ENCODE measurements around the gene MR1.
"Not testable (repeated sequence)": the region's sequence is repeated elsewhere in the genome, so short reads cannot be mapped to it uniquely, and the experiment has no call there.

Gene MR1

DNA sequence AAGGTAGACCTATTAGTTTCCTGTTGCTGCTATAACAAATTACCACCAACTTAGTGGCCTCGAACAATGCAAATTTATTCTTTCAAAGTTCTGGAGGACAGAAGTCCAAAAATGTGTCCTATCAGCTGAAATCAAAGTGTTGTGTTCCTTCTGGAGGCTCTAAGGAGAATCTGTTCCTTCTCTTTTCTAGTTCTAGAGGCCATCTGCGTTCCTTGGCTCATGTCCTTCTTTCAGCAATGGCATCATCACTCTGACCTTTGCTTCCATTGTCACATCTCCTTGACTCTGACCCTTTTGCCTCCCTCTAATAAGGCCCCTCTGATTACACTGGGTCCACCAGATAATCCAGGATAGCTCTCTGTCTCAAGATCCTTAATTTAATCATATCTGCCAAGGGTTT, 1.2 kb upstream of the MR1 start:
- DNase-seq: peak; percentile 79

- DNase-seq: peak; percentile 95
Measured at GRCh38 chr1:181033128-181033798, 520 bp upstream of the MR1 start.

- not testable (repeated sequence) for DNase-seq
Measured at GRCh38 chr1:181035210-181035609, 1.4 kb downstream of the MR1 start.

GRCh38 chr1:181036107-181036836, 2.5 kb downstream of the MR1 start:
- DNase-seq: peak; percentile 91

- peak; percentile 67 for DNase-seq
Measured at GRCh38 chr1:181037386-181037785, 3.6 kb downstream of the MR1 start.

DNA sequence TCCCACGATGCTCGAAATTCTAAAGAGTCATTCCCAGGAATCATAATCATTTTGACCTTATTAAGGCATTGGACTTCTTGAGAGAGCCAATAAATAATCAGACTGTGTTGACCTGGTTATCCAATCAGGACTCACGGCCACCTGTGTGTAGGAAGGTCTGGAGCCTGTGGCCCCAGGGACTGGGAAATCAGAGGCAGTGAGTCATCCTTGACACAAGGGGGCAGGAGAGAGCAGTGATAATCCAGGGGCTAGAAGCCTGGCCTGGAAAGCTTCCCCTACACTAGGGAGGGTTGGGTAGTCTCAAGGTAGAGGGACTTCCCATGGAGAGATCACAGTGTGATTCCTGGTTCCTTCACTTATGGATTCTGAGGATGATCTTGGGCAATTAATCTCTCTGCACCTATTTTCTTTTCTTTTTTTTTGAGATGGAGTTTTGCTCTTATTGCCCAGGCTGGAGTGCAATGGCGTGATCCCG, 4.7 kb downstream of the MR1 start:
- peak; percentile 83 for DNase-seq

DNA sequence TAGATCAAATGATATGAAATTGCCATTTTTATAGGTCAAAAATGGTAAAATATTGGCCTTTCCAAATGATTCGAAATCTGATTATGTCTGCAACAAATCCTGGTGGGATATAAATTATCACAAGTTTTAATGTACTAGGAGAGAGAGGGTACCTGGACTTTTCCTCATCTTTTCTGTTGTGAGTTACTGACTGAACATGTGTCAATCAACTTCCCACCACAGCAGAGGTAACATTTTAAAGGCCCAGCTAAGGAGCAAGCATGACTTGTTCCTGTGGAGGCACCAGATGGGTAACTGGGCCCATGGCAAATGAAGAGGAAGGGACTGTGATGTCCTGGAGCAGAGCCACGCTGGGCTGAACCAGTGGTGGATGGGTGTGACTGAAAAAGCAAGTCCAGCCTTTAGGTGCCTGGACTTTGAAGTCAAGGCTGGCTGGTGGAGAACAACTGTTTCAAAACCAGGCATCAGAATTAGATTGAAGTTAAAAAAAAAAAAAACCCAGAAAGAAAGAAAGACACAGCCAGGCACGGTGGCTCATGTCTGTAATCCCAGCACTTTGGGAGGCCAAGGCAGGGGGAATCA, 6.6 kb downstream of the MR1 start:
- no peak for DNase-seq

DNA sequence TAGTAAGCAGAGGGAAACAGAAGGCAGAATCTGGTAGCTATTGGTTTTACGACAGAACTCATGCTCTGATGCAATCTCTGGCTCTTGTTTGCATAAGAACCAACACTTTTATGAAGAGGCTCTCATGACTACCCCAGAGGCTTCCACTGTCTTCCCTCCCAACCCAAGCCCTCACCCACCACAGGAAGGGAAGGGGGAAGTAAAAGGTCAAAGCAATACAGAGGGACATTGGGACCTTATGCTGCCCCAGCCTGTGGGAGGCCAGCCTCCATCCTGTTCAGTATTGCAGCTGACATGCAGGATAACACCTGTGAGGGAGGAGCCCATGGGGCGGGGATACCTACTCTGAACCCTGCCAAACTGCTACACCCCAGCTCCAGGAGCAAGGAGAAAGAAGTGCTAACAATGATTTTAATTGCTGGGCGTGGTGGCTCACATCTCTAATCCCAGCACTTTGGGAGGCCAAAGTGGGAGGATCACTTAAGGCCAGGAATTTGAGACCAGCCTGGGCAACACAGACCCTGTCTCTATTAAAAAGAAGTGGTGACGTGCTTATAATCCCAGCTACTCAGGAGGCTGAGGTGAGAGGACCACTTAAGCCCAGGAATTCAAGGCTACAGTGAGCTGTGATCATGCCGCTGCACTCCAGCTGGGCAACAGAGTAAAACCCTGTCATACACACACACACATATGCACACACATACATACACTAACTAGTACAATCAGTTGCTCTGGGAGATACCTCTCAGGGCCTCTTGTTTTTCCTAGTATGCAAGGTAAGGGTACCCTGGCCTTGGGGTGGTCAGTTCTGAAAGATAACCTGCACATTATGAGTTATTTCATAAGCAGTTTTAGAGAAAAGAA, 9.5 kb downstream of the MR1 start:
- peak; percentile 89 for DNase-seq

GRCh38 chr1:181044449-181044966, 10.7 kb downstream of the MR1 start:
- DNase-seq: peak; percentile 68

DNA sequence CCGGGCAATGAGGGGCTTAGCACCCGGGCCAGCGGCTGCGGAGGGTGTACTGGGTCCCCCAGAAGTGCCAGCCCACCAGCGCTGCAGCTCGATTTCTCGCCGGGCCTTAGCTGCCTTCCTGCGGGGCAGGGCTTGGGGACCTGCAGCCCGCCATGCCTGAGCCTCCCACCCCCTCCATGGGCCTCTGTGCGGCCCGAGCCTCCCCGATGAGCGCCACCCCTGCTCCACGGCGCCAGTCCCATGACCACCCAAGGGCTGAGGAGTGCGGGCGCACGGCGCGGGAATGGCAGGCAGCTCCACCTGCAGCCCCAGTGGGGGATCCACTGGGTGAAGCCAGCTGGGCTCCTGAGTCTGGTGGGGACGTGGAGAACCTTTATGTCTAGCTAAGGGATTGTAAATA, 12.2 kb downstream of the MR1 start:
- DNase-seq: not testable (repeated sequence)

DNA sequence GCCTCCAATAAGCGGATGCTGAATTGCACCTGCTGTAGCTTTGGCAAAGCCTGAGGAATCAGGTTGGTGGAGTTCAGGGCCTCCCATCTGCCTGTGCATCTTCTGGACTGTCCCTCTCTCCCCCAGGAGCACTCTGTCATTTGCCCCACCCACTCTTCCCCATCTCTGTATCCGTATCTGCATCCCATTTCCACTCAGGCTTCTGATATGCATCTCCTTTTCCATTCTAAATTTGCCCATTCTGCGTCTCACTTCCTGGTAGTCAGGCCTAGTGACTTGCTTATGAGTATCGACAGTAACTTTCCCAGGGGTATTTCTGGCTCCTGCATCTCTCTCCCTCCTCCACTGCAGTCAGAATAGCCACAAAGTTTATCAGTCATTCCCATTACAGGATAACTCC, 15.6 kb downstream of the MR1 start:
- DNase-seq: no peak

- no peak for DNase-seq
Measured at GRCh38 chr1:181050922-181051321, 17.1 kb downstream of the MR1 start.

GRCh38 chr1:181056560-181056959, 22.8 kb downstream of the MR1 start:
- DNase-seq: no peak

DNA sequence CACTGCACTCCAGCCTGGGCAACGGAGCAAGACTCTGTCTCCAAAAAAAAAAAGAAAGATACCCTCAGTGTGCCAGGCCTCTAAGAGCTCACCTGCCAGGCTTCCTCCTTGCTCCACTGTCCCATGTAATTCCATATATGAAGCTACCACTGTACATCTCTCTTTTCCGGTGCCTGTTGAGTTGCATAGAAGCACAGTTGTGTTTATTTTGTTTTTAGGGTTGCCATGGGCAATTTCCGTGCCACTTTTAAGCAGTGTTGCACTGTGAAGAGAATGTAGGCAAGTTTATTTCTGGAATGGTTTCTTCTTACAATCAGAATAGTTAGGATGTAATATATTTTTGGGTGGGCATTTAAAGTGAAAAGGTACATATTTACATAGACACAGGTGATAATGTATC, 23.3 kb downstream of the MR1 start:
- DNase-seq: no peak

- no peak for DNase-seq
Measured at GRCh38 chr1:181059435-181059834, 25.7 kb downstream of the MR1 start.

- DNase-seq: peak; percentile 39
Measured at GRCh38 chr1:181060066-181060465, 26.3 kb downstream of the MR1 start.

GRCh38 chr1:181060947-181061346, 27.2 kb downstream of the MR1 start:
- not testable (repeated sequence) for DNase-seq

DNA sequence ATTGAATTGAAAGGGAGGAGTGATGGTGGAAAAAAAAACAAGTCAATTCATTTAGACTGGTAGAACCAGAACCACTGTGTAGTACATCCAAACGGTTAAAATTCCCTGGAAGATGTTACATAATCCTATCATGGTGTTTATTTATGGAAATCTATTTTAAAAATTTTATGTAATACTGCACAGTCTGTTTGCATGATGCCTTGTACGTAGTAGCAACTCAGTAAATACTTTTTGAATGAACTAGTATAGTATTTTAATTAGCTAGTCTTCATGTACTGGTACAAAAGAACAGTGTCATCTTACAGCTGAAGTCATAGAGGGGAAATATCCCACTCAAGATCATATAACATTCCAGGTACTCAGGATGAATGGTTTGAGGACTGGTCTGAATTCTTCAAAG, 27.7 kb downstream of the MR1 start:
- DNase-seq: no peak

- DNase-seq: peak; percentile 93
Measured at GRCh38 chr1:181061891-181062835, 28.4 kb downstream of the MR1 start.

DNA sequence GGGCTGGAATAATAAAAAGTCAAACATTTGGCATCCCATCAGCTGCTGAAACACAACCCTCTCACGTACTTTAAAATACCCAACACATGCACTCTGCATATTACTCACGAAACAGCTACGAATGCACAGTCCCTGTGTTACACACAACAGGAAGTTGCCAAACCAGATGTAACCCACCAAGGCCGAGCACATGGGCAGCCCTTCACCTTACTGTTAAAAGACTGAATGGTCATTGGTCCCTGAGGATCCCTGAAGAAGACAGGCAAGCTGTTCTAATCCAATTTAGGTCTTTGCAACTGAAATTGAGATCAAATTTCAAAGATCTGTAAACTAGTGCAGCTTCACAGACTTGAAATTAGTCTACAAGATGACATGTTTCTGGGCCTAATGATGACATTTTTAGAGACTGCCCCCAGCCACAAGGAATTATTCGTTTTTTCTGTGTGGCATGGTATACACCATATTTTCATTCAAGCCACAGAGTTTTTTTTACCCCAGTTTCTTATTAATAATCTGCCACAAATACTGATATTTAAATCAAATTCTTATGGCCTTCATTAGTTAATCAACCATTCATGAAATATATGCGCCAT, 29.1 kb downstream of the MR1 start:
- DNase-seq: peak; percentile 90

DNA sequence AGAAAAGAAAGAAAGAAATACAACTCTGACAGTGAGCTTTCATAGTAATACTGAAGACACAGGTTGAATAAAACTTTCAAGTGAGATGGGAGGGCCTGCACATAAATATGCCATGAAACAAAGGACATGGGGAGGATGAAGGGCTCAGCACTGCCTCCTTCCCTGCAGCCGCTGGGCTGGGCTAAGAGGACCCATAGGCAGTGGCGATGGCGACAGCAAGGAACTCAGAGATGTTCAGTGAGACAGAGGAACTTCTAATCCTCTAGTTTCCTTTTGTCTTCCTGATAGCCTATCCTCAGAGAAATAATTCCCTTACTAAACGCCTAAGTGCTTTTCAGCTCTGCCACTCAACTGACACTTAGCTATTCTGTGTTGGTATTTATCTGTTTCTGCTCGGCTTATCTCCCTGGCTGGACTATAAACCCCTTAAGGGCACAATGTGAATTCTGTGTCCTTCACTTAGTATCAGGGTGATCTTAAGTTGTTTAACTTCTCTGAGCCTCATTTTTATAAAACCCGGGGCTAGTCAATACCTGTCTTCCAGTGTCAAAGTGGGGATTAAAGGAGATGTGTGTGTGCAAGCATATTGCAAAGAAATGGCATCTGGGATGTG, 30.3 kb downstream of the MR1 start:
- peak; percentile 49 for DNase-seq
